ENCODE data around the gene CNTNAP3B.
"Not testable (repeated sequence)": the region's sequence is repeated elsewhere in the genome, so short reads cannot be mapped to it uniquely, and the experiment has no call there.

CNTNAP3B gene

DNA sequence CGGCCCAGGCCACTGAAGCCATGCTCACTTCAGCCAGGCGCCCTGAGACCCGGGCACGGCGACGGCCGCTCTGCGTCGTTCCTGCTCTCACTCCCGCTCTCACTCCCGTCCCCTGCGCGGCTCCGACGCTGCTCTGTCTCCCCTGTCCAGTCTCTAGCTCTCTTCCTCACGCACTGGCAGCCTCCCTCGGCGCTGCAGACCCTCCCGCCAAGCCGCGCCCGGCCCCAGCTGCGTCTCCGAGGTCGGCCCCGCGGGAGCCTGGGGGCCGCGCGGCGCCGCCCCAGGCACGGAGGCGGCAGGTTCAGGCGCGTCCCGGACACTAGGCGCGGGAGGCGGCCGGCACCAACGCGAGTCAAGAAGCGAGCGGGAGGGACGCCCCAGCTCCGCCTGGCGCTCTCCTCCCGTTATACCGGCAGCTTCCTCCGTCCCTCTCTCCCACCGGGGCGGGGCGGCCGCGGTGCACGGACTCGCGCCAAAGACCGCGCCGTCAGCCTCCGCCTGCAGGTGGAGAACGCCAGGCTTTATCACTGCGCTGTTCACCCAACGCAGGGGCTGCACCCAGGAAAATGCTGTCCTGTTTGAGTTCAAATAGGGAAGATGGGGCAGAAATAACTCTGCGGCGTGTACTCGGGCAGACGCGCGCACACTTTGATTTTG, at the start of gene CNTNAP3B:
CNTNAP3B (minus strand) TSS at position 354 of the 657 bp plus-strand sequence; CDS start at position 22, 332 bp downstream.
- not testable (repeated sequence) for DNase-seq (ENCODE audit: low read depth)

DNA sequence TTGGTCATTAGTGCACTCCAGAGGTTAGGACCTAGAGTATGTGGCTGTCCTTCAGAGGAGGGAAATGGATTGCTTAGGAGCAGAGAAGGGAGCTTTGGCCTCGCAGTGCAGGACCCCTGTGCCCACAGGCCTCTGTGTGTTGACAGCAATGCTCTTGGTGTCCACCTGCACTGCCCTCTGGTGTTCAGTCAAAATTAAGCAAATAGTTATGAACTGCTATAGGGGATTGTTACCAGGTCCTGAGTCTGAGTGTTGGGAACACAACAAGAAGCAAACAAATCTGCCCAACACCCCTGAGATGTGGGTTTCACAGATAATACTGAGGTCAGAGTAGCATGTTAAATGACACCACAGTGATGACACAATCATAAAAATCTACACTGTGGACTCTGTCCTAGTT, 31.1 kb upstream of the CNTNAP3B start:
- not testable (repeated sequence) for DNase-seq (ENCODE audit: low read depth)

DNA sequence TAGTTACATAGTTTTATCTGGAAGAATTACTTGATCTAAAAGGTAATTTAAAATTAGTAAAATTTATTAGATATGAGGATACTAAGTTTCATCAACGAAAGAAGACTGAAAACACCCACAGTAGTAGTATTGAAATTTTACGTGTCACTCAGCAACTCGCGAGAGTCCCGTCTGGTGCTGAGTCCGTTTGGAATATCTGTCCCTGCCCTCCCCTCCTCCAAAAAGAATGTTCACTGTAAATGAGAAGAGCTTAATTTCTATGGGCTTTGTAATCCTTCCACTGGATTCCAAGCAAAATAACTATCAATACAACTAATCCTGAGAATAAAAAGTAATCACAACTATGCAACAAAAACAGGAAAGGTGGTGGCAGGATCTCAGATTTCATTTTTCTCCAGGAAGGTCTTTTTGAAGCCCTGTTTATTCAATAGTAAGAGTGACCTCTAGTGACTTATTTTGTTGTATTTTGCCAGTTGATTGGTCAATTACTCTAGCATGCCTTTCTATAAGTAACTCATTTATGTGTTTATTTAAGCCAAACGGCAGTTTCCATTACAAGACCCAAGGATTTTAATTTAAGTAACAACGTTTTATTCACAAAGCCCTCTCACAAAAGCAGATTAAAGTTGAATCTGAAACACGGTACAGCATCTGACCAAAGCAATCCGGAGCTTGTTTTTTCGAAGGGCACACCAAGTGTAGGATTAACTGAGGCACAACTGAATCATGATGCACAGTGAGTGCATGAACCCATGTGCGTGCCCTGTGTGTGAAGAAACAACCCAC, 2.0 kb downstream of the CNTNAP3B start:
- DNase-seq (ENCODE audit: low read depth), result not testable (repeated sequence)

DNA sequence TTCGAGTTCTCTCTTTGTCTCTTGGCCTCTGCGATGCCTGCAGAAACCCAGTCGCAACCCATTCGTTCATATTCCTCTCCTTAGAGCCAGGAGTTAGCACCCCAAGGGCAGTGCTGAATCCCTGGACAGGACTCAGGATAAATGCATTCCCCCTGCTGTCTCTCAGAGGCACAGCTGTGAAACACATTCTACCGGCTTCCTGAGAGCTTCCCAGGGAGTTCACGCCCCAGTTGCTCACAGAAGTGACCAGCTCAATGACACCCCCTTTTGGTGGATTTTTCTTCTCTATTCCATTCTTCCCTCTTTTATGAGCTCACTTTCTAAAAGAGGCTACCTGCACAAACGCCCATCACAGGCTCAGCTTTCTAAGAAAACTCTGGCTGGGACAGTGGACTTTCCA, 8.2 kb downstream of the CNTNAP3B start:
- DNase-seq (ENCODE audit: low read depth), result not testable (repeated sequence)

GRCh38 chr9:42095929-42096328, 33.3 kb downstream of the CNTNAP3B start:
- DNase-seq (ENCODE audit: low read depth), result not testable (repeated sequence)

- DNase-seq (ENCODE audit: low read depth), result not testable (repeated sequence)
Measured at GRCh38 chr9:42084559-42084952, 44.7 kb downstream of the CNTNAP3B start.

DNA sequence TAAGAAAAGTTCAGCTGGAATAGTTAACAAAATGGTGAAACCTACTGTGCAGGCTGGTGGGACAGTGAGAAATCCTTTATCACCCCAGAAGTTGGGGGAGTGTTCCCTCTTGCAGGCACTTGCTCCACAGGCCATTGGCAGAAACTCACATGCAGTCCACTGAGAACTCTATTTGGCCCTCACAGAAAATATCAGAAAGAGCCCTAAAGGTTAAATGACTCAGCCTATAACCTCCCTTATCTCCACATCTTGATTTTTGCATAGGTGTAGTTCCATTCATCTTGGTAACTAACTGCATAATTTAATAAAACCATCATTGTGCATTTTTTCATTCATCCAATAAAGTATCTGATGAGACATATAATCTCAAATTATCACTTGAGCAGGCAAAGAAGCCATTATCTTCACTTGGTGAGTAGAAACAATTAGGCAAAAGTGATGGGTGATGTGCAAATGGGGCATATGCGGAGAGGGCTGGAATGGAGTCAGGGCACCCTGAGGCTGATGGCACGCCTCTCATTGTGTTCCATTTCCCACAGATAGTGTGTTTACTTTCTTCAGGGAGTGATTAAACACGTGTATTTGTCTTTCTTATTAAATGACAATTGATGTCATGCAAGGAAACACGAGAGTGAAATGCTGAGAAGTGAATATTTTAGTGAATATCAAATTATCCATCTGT, 45.2 kb downstream of the CNTNAP3B start:
- DNase-seq (ENCODE audit: low read depth), result not testable (repeated sequence)

DNA sequence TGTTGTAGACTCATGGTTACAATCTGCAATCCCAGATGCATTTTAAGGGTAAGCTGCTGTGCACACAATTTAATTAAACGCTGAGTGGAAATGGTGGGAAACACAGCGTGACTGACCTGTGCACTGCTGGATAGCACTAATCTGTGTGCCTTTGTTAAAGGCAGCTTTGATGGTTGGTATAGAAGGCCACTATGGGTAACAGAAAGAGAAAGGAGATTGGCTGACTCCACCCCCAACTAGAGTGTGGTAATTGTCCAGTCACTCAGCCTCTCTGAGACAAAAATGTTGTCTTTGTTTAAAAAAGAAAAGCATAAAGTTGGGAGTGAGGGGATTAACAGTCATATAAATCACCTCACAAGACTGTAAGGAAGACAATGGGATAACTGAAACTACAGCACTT, 48.9 kb downstream of the CNTNAP3B start:
- DNase-seq (ENCODE audit: low read depth), result not testable (repeated sequence)

DNA sequence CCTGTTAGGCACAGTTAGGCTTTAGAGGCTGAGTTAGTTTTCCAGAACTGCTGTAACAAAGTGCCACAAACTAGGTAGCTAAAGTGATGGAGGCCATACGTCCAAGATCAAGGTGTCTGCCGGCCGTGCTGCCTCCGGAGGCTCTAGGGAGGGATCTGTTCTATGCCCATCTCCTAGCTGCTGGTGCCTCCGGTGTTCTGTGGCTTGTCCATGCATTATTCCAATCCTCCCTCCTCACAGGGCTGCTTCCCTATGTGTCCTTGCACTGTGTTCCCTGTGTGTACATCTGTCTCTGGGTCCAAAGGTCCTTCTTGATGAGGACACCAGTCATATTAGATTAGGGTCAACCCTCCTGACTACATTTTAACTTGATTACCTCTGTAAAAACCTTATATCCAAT, 54.4 kb downstream of the CNTNAP3B start:
- not testable (repeated sequence) for DNase-seq (ENCODE audit: low read depth)

GRCh38 chr9:42071026-42071425, 58.2 kb downstream of the CNTNAP3B start:
- not testable (repeated sequence) for DNase-seq (ENCODE audit: low read depth)

DNA sequence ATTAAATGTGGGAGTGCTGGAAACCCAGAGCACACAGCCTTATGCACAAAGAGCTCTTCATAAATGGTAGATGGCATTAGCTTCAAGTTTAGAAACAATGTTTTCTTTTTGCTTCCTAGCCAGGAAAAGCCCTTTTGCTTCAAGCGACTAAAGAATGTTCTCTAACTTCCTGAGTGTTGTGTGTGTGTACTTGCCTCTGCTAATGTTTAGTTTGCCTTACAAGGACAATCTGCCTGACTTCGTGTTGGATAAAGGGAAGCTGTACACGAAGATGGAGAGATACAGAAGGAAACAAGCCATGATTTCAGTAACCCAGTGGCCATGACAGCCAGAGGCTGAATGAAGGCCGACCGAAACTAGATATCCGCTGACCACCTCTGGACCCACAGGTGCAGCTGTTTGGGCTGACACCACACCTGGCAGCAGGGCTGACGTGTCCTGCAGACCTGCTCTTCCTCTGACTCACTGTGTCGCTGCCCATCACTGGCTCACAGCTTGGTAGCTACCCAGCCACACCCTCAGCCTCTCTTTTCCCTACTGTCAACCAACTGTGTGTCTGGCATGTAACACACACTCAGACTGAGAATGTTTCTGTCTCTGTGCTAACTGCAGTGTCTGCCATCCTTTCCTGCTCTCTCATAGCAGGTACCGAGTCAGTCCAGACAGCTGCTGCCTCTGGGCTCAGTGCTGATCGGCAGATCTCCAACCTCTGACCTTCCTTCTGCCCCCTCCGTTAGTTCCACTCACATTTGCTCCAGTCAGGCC, 59.0 kb downstream of the CNTNAP3B start:
- DNase-seq (ENCODE audit: low read depth), result not testable (repeated sequence)

GRCh38 chr9:42053874-42054273, 75.4 kb downstream of the CNTNAP3B start:
- not testable (repeated sequence) for DNase-seq (ENCODE audit: low read depth)

DNA sequence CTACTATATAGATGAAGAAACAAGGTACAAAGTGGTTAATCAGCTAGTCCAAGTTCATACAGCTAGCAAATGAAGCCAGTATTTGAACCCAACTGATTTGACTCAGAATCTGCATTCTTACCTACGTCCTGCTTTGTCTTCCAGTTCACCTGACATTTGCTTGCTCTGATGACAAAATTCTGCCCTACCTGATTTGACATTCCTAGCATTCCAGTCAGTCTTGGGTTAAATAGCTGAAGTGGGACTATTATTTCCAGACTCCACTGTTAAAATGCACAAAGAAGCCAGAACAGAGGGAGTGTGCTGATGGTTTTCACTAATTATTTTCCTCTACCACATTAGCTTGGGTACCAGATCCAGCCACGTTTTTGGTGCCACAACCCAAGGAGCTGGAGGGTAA, 78.5 kb downstream of the CNTNAP3B start:
- DNase-seq (ENCODE audit: low read depth), result not testable (repeated sequence)

DNA sequence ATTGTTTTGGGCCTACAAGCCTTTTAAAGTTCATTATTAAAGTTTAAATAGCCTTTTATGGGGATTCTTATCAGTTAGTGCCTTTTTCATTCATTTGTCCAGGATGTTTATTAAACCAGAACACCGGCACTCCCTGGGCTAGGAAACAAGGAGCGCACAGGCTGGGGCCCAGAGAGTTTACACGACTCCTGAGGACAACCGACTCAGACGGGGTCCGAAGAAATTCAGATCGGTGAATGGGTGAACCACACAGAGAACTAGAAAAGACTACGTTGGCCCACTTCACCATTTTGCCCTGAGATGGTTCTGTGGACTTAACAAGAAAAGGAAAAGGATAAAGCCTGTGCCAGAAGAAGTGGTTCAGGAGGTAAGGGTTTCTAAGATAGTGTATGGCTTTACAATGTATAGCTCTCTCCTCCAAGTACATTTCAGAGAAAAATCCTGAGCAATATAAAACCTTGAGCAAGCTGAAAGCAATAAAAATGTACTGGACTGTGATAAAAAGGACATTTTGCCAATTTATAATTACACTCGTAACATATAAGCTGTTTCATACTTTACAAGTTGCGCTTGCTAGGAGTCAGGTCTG, 84.7 kb downstream of the CNTNAP3B start:
- not testable (repeated sequence) for DNase-seq (ENCODE audit: low read depth)

DNA sequence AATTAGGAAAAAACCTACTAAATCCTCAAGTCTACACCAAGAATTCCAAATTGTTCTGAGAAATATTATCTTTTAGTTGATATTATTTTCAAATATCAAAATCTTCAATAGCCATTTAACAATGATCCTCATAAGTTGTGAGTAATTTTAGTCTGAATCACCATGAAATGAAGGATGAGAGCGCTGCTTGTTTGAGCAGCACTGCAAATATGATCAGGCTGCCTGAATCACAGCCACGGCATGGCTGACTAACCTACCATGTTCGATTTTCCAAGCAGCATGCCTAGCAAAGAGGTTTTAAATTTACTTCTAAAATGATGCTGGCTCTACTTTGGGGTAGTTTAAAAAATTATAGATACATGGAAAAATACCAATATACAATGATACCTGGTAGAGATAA, 95.7 kb downstream of the CNTNAP3B start:
- DNase-seq (ENCODE audit: low read depth), result not testable (repeated sequence)

- not testable (repeated sequence) for DNase-seq (ENCODE audit: low read depth)
Measured at GRCh38 chr9:42020639-42021038, 108.6 kb downstream of the CNTNAP3B start.

DNA sequence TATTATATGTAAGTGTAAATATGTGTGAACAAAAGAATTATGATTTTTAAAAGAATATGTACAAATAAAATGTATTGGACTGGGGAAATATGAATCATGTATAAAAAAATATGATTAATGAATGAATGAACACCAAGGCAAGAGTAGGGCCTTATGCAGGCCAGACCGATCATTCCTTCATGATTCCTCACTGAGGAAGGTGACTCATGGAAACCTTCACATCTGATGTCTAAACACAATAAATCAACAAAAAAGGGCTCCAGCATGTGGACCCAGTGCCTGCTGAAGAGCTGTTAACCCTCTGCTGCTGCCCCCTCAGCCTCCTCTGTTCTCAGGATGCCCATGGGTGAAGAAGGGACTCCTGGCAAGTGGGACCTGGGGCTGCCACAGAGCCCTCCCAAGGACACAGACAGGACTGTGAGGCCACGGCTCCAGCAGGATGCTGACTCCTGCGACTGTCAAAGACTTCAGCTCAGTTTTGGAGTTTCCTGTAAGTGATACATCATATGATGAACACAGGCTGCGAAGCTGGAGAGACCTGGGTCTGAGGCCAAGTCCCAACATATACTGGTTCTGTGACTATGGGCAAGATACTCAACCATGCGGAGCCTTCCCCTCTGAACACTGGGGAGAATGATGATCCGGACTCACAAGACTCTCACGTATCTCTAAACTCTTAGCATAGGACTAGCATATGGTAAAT, 110.9 kb downstream of the CNTNAP3B start:
- not testable (repeated sequence) for DNase-seq (ENCODE audit: low read depth)

DNA sequence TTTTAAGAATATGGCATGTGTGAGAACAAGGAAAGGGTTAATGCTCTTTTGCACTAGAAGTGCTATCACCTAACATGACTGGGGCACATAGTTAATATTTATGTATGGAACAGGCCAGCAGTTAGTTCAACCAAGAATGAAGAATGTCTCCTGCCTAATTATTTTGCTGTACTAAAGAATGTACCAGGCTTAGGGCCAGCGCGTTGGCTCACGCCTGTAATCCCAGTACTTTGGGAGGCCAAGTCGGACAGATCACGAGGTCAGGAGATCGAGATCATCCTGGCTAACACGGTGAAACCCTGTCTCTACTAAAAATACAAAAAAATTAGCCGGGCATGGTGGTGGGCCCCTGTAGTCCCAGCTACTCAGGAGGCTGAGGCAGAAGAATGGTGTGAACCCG, 114.9 kb downstream of the CNTNAP3B start:
- not testable (repeated sequence) for DNase-seq (ENCODE audit: low read depth)

DNA sequence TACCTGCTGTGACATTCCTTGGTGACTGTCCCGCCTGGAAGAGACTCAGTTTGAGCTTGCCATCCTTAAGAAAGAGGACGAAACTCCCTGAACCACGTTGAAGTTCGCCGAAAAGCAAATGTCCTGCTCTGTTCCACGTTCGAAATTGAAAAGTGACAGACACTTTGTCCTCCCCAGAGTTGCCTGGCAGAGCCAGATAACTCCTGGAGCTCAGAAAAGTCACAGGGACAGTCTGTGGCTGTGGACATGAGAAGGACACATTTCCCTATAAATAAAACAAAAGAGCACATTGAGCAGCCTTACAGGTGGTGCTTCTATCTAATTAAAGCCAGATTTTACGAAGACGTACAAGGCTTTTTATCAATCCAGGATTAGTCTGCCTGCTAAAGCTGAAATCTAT, 137.6 kb downstream of the CNTNAP3B start:
- not testable (repeated sequence) for DNase-seq (ENCODE audit: low read depth)

DNA sequence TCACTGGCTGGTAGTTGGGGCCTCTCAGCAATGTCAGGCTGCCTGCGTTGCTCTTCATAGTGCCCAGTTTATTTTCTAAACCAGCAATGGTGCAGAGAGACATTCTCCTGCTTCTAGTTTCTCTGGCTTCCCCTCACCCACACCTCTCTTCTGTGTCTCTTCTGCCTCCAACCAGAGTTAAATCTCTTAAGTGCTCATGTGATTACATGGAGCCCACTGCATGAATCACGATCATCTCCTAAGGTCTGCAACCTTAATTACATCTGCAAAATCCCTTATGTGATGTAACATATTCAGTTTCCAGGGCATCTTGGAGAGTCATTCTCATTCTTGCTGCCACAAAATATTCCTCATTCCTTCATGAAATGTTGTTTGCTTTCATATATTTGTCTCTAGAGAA, 149.0 kb downstream of the CNTNAP3B start:
- DNase-seq (ENCODE audit: low read depth), result not testable (repeated sequence)
